ENCODE results near the gene CHST2. TPM values are rescaled to one million over a fixed set of nuclear protein-coding genes. Genes with fewer than 3 reads are reported as not detected.
"Not testable (repeated sequence)": the region's sequence is repeated elsewhere in the genome, so short reads cannot be mapped to it uniquely, and the experiment has no call there.

CHST2 gene
- total RNA-seq, 4 donors from 2014 or later = 4.1 to 18.9 (median 12.3) TPM

DNA sequence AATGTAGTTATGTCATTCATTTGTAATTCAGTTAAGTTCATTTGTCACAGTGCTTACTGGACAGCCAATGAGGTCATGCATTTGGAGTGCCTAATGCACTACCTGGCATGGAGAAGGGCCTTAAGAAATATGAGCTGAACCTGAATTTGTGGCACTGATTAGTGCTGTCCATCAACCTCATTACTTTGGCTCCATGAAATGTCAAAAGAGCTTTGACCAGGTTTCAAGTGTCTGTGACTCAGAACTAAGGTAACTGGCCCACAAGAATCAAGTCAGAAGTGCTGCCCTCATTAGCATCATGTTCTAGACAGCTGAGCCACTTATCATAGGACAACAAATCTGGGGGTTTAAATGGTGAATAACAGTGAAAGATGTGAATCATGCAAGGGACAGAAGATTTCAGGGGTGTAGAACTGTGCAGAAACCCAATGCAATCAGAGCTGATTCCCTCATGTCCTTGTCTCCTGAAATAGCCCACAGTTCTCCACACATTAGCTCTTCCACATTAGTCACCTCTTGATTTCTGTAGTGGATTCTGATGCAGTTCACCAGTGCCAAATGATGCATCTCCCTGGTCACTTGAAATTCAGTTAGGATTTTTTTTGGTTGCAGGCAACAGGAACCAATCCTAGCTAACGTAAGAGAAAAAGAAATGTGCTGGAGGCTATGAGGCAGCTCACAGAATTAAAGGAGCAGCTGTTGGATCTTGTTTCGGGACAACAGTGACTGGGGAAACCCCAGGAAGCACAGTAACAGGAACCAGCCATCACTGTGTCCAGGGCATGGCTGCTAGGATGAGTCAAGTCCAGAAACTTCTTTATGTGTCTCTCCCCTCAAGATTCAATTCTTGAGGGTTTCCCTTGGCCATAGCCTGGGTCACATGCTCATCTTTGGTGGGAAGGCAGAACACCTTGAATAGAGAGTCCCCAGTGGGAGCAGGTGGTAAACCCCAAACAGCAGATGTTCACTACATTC, 38.7 kb downstream of the CHST2 start:
- TF ChIP-seq, protein P1, sequence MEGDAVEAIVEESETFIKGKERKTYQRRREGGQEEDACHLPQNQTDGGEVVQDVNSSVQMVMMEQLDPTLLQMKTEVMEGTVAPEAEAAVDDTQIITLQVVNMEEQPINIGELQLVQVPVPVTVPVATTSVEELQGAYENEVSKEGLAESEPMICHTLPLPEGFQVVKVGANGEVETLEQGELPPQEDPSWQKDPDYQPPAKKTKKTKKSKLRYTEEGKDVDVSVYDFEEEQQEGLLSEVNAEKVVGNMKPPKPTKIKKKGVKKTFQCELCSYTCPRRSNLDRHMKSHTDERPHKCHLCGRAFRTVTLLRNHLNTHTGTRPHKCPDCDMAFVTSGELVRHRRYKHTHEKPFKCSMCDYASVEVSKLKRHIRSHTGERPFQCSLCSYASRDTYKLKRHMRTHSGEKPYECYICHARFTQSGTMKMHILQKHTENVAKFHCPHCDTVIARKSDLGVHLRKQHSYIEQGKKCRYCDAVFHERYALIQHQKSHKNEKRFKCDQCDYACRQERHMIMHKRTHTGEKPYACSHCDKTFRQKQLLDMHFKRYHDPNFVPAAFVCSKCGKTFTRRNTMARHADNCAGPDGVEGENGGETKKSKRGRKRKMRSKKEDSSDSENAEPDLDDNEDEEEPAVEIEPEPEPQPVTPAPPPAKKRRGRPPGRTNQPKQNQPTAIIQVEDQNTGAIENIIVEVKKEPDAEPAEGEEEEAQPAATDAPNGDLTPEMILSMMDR (IDR thresholded peaks at IDR 0.05) = no peak
- no peak for DNase-seq (ENCODE audit: low spot score)
- ATAC-seq (ENCODE audit: low FRiP score) = no peak

DNA sequence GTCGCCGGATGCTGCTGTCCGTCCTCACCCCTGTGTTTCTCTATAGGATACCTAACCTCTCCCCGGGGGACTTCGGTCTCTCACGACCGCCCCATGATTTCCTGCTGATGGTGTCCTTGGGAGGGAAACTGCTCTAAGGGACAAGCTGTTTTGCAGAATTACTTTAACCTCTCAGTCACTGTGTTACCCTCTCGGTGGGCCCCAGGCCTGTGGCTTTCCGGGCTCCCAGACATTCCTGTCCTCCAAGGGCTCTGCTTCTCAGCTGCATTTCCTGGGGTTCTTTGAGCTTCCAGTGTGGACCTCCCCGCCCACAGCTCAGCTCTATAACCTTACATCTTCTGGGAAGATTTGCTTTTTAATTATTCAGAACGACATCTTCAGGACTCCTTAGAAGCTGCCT, 40.9 kb downstream of the CHST2 start:
- TF ChIP-seq, protein P1 (IDR thresholded peaks at IDR 0.05) = no peak
- DNase-seq (ENCODE audit: low spot score) (no peak), ATAC-seq (ENCODE audit: low FRiP score) (no peak)

DNA sequence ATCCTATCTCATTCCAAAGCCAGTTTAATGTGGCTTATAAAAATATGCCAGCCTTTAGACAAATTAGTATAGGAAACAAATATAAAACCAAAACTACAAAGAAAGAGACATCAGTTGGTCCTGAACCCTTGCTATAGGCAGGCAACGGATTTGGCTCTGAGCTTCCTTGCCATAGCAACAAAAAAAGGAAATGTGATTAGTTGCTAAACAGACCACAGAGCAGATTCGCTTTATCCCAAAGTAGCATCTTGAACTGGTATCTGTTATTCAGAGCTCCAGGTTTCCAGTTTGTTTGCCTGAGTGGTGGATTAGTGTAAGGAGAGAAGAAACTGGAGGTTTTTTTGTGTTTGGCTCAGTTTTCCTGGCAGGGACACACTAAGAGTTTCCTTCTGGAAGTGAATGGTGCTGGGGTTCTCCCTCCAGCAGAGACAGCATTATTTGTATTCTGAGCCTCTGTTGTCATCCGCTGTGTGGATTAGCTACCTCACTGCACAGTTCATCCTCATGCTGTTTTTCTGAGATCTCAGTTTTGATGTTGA, 44.1 kb downstream of the CHST2 start:
- ATAC-seq (ENCODE audit: low FRiP score) (no peak), DNase-seq (ENCODE audit: low spot score) (no peak)
- TF ChIP-seq, protein P1 (IDR thresholded peaks at IDR 0.05) = no peak

DNA sequence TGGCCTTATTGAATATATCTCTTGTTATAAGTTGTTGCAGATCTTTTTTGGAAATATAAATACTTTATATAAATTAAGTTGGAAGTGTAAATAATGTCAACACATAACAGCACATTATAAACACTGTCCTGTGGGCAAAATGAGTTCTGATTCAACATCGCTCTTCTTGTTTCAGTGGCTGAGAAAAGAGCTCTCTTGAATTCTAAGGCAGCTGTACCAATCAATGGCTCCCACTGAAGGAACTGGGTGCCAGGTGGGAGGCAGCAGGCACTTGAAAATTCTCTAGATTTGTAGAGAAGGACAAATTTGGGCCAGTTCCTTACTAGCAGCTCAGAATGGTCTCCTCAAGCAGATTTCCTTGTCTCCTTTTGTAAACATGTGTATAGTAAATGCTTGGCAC, 45.6 kb downstream of the CHST2 start:
- TF ChIP-seq, protein P1 (IDR thresholded peaks at IDR 0.05) = no peak
- DNase-seq (ENCODE audit: low spot score) (no peak), ATAC-seq (ENCODE audit: low FRiP score) (no peak)

DNA sequence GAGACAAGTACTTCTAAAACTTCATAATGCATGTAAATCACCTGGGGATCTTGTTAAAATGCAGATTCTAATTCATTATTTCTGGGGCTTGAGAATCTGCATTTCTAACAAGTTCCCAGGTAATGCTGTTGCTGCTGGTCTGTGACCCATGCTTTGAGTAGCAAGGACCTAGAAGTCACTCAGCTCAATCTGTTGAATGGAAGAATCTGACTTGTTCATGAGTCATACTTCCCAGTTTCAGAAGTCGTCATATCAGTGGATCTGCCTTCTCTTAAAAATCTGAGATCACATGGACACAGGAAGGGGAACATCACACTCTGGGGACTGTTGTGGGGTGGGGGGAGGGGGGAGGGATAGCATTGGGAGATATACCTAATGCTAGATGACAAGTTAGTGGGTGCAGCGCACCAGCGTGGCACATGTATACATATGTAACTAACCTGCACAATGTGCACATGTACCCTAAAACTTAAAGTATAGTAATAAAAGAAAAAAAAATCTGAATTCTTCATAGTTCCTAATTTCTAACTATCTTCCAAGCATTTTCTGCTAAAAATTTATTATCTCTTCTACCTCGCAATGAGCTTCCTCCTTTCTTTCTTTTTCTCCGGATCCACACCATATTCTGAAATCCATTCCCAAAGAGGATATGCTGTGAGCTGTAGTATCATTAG, 46.2 kb downstream of the CHST2 start:
- ATAC-seq (ENCODE audit: low FRiP score); DNase-seq (ENCODE audit: low spot score): not testable (repeated sequence)

DNA sequence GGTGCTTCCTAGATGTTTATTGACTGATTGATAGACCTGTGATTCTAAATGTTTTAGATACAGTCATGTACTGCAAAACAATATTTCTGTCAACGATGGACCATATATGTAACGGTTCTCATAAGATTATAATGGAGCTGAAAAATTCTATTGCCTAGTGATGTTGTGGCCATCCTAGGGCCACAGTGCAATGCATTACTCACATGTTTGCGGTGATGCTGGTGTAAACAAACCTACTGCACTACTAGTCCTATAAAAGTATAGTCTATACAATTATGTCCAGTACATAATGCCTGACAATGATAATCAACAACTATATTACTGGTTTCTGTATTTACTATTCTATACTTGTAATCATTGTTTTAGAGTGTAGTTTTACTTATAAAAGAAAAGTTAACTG, 46.8 kb downstream of the CHST2 start:
- no peak for ATAC-seq (ENCODE audit: low FRiP score)
- TF ChIP-seq, protein P1 (IDR thresholded peaks at IDR 0.05) = no peak
- DNase-seq (ENCODE audit: low spot score) = no peak

All from omental fat pad (tissue), 4 donors.